Liver (tissue), 3 donors: Measurements from ENCODE around the gene ANKRD65.

ENCODE experiments used
- CTCF ChIP-seq: fragments of 150-350 bp; IDR thresholded peaks from 2 replicates; pipeline ENCODE4 v1.5.1; 2017; ENCODE audit warnings: improper control_type of control experiment, low read depth, low read length; ENCODE audit not compliant: missing input control
- GABPA ChIP-seq, 2 donors: IDR thresholded peaks in 1 of 2; conservative IDR thresholded peaks in 1 of 2; 2 replicates each; pipeline ENCODE4 v1.6.1; 2016; ENCODE audit warnings: antibody characterized with exemption in 2 of 2, mild to moderate bottlenecking in 1 of 2, moderate library complexity in 1 of 2
- JUND ChIP-seq, 2 donors: IDR thresholded peaks; 2 replicates each; pipeline ENCODE4 v1.6.1; 2016; ENCODE audit warnings: antibody characterized with exemption in 2 of 2
- MAX ChIP-seq: IDR thresholded peaks from 2 replicates; pipeline ENCODE4 v1.6.1; 2016; ENCODE audit warnings: antibody characterized with exemption
- RAD21 ChIP-seq, 2 donors: IDR thresholded peaks; 2 replicates each; pipeline ENCODE4 v1.6.1; 2016; ENCODE audit warnings: antibody characterized with exemption in 2 of 2, mild to moderate bottlenecking in 2 of 2
- TAF1 ChIP-seq: conservative IDR thresholded peaks from 2 replicates; pipeline ENCODE4 v1.6.1; 2016; ENCODE audit warnings: antibody characterized with exemption, mild to moderate bottlenecking
- TF ChIP-seq, protein P1 (sequence below): IDR thresholded peaks from 2 replicates; pipeline ENCODE4 v1.6.1; 2016; ENCODE audit warnings: antibody characterized with exemption
- TF ChIP-seq, protein P2 (sequence below): IDR thresholded peaks from 2 replicates; pipeline ENCODE4 v1.6.1; 2016; ENCODE audit warnings: antibody characterized with exemption
- donor health status: healthy.
- donor health status: healthy.

- TF ChIP-seq GABPA (IDR thresholded peaks at IDR 0.05 in 1 of 2, conservative IDR thresholded peaks at IDR 0.05 in 1 of 2) (peak in 1 of 2 donors; percentile 17), JUND (IDR thresholded peaks at IDR 0.05) (no peak), RAD21 (IDR thresholded peaks at IDR 0.05) (peak; percentile 34 to 68), CTCF (peak; percentile 36), TAF1 (no peak), MAX (no peak)
- TF ChIP-seq, protein P1, sequence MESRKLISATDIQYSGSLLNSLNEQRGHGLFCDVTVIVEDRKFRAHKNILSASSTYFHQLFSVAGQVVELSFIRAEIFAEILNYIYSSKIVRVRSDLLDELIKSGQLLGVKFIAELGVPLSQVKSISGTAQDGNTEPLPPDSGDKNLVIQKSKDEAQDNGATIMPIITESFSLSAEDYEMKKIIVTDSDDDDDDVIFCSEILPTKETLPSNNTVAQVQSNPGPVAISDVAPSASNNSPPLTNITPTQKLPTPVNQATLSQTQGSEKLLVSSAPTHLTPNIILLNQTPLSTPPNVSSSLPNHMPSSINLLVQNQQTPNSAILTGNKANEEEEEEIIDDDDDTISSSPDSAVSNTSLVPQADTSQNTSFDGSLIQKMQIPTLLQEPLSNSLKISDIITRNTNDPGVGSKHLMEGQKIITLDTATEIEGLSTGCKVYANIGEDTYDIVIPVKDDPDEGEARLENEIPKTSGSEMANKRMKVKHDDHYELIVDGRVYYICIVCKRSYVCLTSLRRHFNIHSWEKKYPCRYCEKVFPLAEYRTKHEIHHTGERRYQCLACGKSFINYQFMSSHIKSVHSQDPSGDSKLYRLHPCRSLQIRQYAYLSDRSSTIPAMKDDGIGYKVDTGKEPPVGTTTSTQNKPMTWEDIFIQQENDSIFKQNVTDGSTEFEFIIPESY: no peak
- TF ChIP-seq, protein P2, sequence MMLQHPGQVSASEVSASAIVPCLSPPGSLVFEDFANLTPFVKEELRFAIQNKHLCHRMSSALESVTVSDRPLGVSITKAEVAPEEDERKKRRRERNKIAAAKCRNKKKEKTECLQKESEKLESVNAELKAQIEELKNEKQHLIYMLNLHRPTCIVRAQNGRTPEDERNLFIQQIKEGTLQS: no peak
Measured at GRCh38 chr1:1402072-1402900, 18.8 kb downstream of the ANKRD65 start.
